ENCODE data around the gene EXOC7. TPM values are rescaled to one million over a fixed set of nuclear protein-coding genes. Genes with fewer than 3 reads are reported as not detected.

The EXOC7 gene
- total and polyA plus RNA-seq, 2 of the 4 experiments (the other 2 are of a cell fraction) = 85.9 to 118 TPM

- H3K9me1 ChIP-seq (ENCODE audit: insufficient read depth, low read length) = peaks cover 10% of the 10 kb centered on the region; the same call in 1 of the 2 replicates
- H4K8ac ChIP-seq (ENCODE audit: low read depth in 2 of 2, low read length in 2 of 2) = no peak overlapping the region
- H3K4me3 ChIP-seq (ENCODE audit: insufficient read depth, low read depth, low read length) = no peak overlapping the region
- no peak overlapping the region for H3K23ac ChIP-seq (ENCODE audit: low read depth, low read length)
- no peak overlapping the region for H3K27ac ChIP-seq (ENCODE audit: insufficient read depth, low read length)
- peaks cover 11 to 41% of the 10 kb centered on the region in 2 experiments; a peak in 3 of 4 replicates for H3K79me1 ChIP-seq (ENCODE audit: low read depth in 1 of 2, low read length in 2 of 2)
- H2BK5ac ChIP-seq (ENCODE audit: low read depth, low read length, poor library complexity, severe bottlenecking) = no peak overlapping the region
- peaks cover 80% of the 10 kb centered on the region for H3K36me3 ChIP-seq (ENCODE audit: control insufficient read depth, insufficient read depth, low read length)
- no peak overlapping the region for H3K4ac ChIP-seq (ENCODE audit: low read depth, low read length)
- H4K91ac ChIP-seq (ENCODE audit: insufficient read depth, low read depth, low read length) = no peak overlapping the region
- TF ChIP-seq MAZ (IDR thresholded peaks at IDR 0.05; ENCODE audit: borderline replicate concordance, low read depth, low read length) (no peak), RFX5 (IDR thresholded peaks at IDR 0.05; ENCODE audit: low read depth, low read length) (no peak), RCOR1 (IDR thresholded peaks at IDR 0.05; ENCODE audit: insufficient replicate concordance, low read length) (no peak), CEBPB (IDR thresholded peaks at IDR 0.05; ENCODE audit: low read depth, low read length) (no peak), USF2 (IDR thresholded peaks at IDR 0.05; ENCODE audit: low read depth, low read length) (no peak), POLR2A (IDR thresholded peaks at IDR 0.05; ENCODE audit: low read depth, low read length) (no peak), NFE2L2 (IDR thresholded peaks at IDR 0.05; ENCODE audit: low read depth, low read length) (no peak), FOS (IDR thresholded peaks at IDR 0.05; ENCODE audit: low read depth, low read length) (no peak), MAFK (IDR thresholded peaks at IDR 0.05; ENCODE audit: low read depth, low read length) (no peak), SMC3 (IDR thresholded peaks at IDR 0.05; ENCODE audit: low read depth, low read length) (no peak), CTCF (conservative IDR thresholded peaks at IDR 0.05; ENCODE audit: low read depth, low read length) (no peak)
- no peak overlapping the region for H2BK120ac ChIP-seq (ENCODE audit: low read depth, low read length)
- H3K4me2 ChIP-seq (ENCODE audit: low read depth, low read length) = no peak overlapping the region
- dilution Hi-C loops (cut with HindIII; ENCODE audit: low sequenced_read_pairs, unreplicated experiment) (no loop called here), in situ Hi-C loops (cut with MboI; ENCODE audit: low sequenced_read_pairs) (no loop called here), intact Hi-C loops (cut with micrococcal nuclease) (no loop called here)
- ChIA-PET POLR2A (ENCODE audit: unreplicated experiment) (no interaction called here), CTCF (no interaction called here)
- H2AK9ac ChIP-seq (replicated peaks; ENCODE audit: low read depth, low read length, poor library complexity) = no peak overlapping the region
- ATAC-seq (ENCODE audit: low read depth) (no peak), DNase-seq (no peak)
- H2AK5ac ChIP-seq (ENCODE audit: low read depth, low read length) = no peak overlapping the region
- no peak overlapping the region for H2BK15ac ChIP-seq (ENCODE audit: low read depth, low read length)
- H4K5ac ChIP-seq (ENCODE audit: low read depth, low read length) = no peak overlapping the region
- H3K9ac ChIP-seq (ENCODE audit: low read depth, low read length) = no peak overlapping the region
- WGBS, 2 experiments (ENCODE audit: extremely low coverage in 2 of 2, insufficient read length in 1 of 2) = 100% methylated on average over 2 of the region's 8 CpGs; no CpG with 5 or more reads in 1 of the 2 experiments
- no peak overlapping the region for H3K56ac ChIP-seq (ENCODE audit: extremely low read depth, insufficient read depth, low read length)
- H3K14ac ChIP-seq (replicated peaks; ENCODE audit: low read depth, low read length) = no peak overlapping the region
- no peak overlapping the region for H2AFZ ChIP-seq (replicated peaks; ENCODE audit: low read length, poor library complexity)
- BruUV-seq (replicated peaks) = no TSS peak
- no peaks in the 10 kb centered on the region for H3K9me3 ChIP-seq (ENCODE audit: control insufficient read depth, insufficient read depth, low read length)
- no peaks in the 10 kb centered on the region for H3K27me3 ChIP-seq (ENCODE audit: control insufficient read depth, insufficient read depth, low read length)
- H4K20me1 ChIP-seq (ENCODE audit: insufficient read depth, low read length) = peaks cover 6% of the 10 kb centered on the region; the same call in 1 of the 2 replicates
- H3K4me1 ChIP-seq (ENCODE audit: control insufficient read depth, insufficient read depth, low read length) = no peaks in the 10 kb centered on the region
- H2BK20ac ChIP-seq (ENCODE audit: low read depth, low read length) = no peak overlapping the region
- H3K18ac ChIP-seq (ENCODE audit: low read depth, low read length) = no peak overlapping the region
Observed at GRCh38 chr17:76046064-76046463, 57.5 kb downstream of the EXOC7 start.

All from IMR-90 (cell line).